ENCODE measurements around the gene GSG1L.

The GSG1L gene

DNA sequence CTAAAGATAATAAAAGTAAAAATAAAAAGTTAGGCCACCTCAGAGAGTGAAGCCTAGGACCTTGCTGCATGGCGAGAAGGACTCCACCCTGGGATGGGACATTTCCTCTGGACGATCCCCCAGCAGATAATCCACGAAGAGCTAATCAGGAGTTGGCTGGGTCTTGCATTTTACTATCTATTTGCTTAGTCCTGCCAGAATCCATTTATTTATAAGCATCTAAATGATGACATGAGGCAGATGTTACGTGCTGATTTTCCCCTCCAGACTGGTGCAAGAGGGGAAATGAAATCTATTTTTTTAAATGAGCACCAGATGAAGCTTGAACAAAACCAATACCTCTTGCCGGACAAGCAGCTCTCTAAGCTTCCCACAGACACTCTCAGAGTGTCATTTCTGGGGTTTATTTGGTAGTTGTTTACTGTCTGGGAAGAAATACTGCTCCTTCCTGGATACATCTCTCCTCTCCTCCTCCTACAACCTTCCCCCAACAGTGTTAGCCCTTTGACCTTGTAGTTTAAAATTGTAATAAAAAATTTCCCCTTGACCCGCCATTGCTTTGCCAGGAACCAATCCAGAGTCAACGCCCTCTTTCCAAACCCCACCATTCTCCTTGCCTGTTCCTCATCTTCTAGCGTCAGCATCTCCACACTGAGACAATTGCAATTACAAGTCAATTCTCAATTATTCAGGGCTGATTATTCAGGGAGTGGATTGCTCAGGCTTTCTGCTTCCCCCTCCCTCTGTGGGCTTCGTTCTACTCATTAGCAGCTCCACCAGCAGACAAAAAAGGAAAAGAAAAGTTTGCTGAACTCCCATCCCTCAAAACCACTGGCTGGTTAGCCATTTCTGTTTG is 63.0 kb downstream of the GSG1L start:
- TF ChIP-seq POLR2AphosphoS5 (IDR thresholded peaks at IDR 0.05; ENCODE audit: low read depth) (no peak), SPI1 (IDR thresholded peaks at IDR 0.05; ENCODE audit: borderline replicate concordance, low read depth) (no peak), GABPA (IDR thresholded peaks at IDR 0.05; ENCODE audit: low read depth) (no peak)
- TF ChIP-seq, protein P1, sequence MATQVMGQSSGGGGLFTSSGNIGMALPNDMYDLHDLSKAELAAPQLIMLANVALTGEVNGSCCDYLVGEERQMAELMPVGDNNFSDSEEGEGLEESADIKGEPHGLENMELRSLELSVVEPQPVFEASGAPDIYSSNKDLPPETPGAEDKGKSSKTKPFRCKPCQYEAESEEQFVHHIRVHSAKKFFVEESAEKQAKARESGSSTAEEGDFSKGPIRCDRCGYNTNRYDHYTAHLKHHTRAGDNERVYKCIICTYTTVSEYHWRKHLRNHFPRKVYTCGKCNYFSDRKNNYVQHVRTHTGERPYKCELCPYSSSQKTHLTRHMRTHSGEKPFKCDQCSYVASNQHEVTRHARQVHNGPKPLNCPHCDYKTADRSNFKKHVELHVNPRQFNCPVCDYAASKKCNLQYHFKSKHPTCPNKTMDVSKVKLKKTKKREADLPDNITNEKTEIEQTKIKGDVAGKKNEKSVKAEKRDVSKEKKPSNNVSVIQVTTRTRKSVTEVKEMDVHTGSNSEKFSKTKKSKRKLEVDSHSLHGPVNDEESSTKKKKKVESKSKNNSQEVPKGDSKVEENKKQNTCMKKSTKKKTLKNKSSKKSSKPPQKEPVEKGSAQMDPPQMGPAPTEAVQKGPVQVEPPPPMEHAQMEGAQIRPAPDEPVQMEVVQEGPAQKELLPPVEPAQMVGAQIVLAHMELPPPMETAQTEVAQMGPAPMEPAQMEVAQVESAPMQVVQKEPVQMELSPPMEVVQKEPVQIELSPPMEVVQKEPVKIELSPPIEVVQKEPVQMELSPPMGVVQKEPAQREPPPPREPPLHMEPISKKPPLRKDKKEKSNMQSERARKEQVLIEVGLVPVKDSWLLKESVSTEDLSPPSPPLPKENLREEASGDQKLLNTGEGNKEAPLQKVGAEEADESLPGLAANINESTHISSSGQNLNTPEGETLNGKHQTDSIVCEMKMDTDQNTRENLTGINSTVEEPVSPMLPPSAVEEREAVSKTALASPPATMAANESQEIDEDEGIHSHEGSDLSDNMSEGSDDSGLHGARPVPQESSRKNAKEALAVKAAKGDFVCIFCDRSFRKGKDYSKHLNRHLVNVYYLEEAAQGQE (IDR thresholded peaks at IDR 0.05; ENCODE audit: insufficient replicate concordance, low read depth), result no peak
- TF ChIP-seq, protein P2, sequence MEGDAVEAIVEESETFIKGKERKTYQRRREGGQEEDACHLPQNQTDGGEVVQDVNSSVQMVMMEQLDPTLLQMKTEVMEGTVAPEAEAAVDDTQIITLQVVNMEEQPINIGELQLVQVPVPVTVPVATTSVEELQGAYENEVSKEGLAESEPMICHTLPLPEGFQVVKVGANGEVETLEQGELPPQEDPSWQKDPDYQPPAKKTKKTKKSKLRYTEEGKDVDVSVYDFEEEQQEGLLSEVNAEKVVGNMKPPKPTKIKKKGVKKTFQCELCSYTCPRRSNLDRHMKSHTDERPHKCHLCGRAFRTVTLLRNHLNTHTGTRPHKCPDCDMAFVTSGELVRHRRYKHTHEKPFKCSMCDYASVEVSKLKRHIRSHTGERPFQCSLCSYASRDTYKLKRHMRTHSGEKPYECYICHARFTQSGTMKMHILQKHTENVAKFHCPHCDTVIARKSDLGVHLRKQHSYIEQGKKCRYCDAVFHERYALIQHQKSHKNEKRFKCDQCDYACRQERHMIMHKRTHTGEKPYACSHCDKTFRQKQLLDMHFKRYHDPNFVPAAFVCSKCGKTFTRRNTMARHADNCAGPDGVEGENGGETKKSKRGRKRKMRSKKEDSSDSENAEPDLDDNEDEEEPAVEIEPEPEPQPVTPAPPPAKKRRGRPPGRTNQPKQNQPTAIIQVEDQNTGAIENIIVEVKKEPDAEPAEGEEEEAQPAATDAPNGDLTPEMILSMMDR (IDR thresholded peaks at IDR 0.05; ENCODE audit: insufficient read depth, low read length), result no peak
- Histone ChIP-seq H3K4me3 (replicated peaks; ENCODE audit: insufficient read depth, low read length) (no peak overlapping the region), H3K27ac (replicated peaks) (no peak overlapping the region), H3K27me3 (ENCODE audit: insufficient read depth, poor library complexity, severe bottlenecking) (no peaks in the 10 kb centered on the region)
- DNase-seq (ENCODE audit: low read depth in 1 of 2, low spot score in 1 of 2), result no peak

GRCh38 chr16:27999687-28000086 is 63.8 kb downstream of the GSG1L start:
- no peak overlapping the region for H3K4me3 ChIP-seq (replicated peaks; ENCODE audit: insufficient read depth, low read length)
- no peak for DNase-seq (ENCODE audit: low read depth in 1 of 2, low spot score in 1 of 2)
- TF ChIP-seq, protein P2 (IDR thresholded peaks at IDR 0.05; ENCODE audit: insufficient read depth, low read length), result no peak
- TF ChIP-seq POLR2AphosphoS5 (IDR thresholded peaks at IDR 0.05; ENCODE audit: low read depth) (no peak), SPI1 (IDR thresholded peaks at IDR 0.05; ENCODE audit: borderline replicate concordance, low read depth) (no peak), GABPA (IDR thresholded peaks at IDR 0.05; ENCODE audit: low read depth) (no peak)
- TF ChIP-seq, protein P1 (IDR thresholded peaks at IDR 0.05; ENCODE audit: insufficient replicate concordance, low read depth), result no peak
- no peaks in the 10 kb centered on the region for H3K27me3 ChIP-seq (ENCODE audit: insufficient read depth, poor library complexity, severe bottlenecking)
- H3K27ac ChIP-seq (replicated peaks), result no peak overlapping the region

DNA sequence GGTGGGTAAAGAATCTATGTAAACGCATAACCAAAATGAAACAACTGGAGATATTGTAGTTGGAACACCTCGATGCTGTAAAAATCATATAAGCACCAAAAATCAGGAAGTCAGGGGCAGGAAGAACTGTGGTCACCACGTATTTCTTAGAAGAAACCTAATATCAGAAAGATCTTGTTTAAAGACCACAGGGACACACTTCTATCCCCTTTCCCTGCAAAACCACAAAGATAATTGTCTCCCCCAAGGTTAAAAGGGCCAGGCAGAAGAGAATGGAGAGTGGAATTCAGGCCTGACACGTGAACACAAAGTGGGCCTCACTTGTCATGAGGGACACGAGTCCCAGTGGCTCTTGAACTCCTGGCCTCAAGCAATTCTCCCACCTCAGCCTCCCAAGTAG is 68.1 kb downstream of the GSG1L start:
- TF ChIP-seq, protein P2 (IDR thresholded peaks at IDR 0.05; ENCODE audit: insufficient read depth, low read length), result no peak
- TF ChIP-seq SPI1 (IDR thresholded peaks at IDR 0.05; ENCODE audit: borderline replicate concordance, low read depth), result peak; percentile 54
- H3K27ac ChIP-seq (replicated peaks), result no peak overlapping the region
- no peak overlapping the region for H3K4me3 ChIP-seq (replicated peaks; ENCODE audit: insufficient read depth, low read length)
- no peaks in the 10 kb centered on the region for H3K27me3 ChIP-seq (ENCODE audit: insufficient read depth, poor library complexity, severe bottlenecking)
- DNase-seq (ENCODE audit: low read depth in 1 of 2, low spot score in 1 of 2), result no peak

Data from HL-60 (cell line).